B cell (primary cell): Measurements from ENCODE around the gene DCUN1D3. TPM values are rescaled to one million over a fixed set of nuclear protein-coding genes. Genes with fewer than 3 reads are reported as not detected.

Experiments
- ATAC-seq: fragments of 200-7000 bp; cut with Tn5 transposase; one replicate; pipeline ENCODE4 v1.10.0; 2021; ENCODE audit warnings: low read depth, mild to moderate bottlenecking, moderate number of reproducible peaks, moderate library complexity
- CTCF ChIA-PET: fragments of 350-600 bp; sonication (Branson Sonifier 250); formaldehyde crosslinking; loops from one replicate; lab custom pipeline; 2021; ENCODE audit warnings: antibody characterized with exemption, inconsistent platforms; lab: Charles Lee
- POLR2A ChIA-PET: fragments of 350-600 bp; sonication (Branson Sonifier 250); formaldehyde crosslinking; loops from one replicate; lab custom pipeline; 2021; ENCODE audit warnings: antibody characterized with exemption; lab: Charles Lee
- DNase-seq: peaks from one replicate; pipeline ENCODE4 v3.0.0; 2013
- H2AFZ ChIP-seq: 2 replicates; pipeline ENCODE4 v1.6.1; 2012; ENCODE audit warnings: mild to moderate bottlenecking, low read depth, low read length; ENCODE audit not compliant: insufficient read depth, poor library complexity, severe bottlenecking
- H3K27ac ChIP-seq, 2 donors: 1 replicate in 1 of 2; 2 replicates in 1 of 2; pipeline ENCODE4 v1.5.1; 2012 to 2013; ENCODE audit warnings: low read length in 2 of 2, mild to moderate bottlenecking in 2 of 2, moderate library complexity in 1 of 2
- H3K27me3 ChIP-seq, 4 experiments: fragments of 200-600 bp in 1 of 4; sonication (generic) in 1 of 4; replicated peaks in 1 of 4; 1 replicate in 2 of 4; 2 replicates in 2 of 4; pipeline versions ENCODE4 v1.6.1 to v1.7.0; 2013 to 2016; ENCODE audit warnings: low read length in 3 of 4, mild to moderate bottlenecking in 2 of 4, mixed read lengths in 1 of 4, moderate library complexity in 1 of 4; ENCODE audit not compliant: insufficient read depth in 4 of 4, control insufficient read depth in 3 of 4; ENCODE audit errors: control extremely low read depth in 1 of 4
- H3K36me3 ChIP-seq, 2 experiments: replicated peaks in 1 of 2; 1 replicate in 1 of 2; 2 replicates in 1 of 2; pipeline versions ENCODE4 v1.6.1 to v1.7.1; 2013; ENCODE audit warnings: low read length in 1 of 2; ENCODE audit not compliant: insufficient read depth in 2 of 2, control insufficient read depth in 1 of 2; ENCODE audit errors: control extremely low read depth in 1 of 2, extremely low read depth in 1 of 2
- H3K4me1 ChIP-seq, 2 donors: fragments of 200-600 bp in 1 of 2; sonication (generic) in 1 of 2; 1 replicate in 1 of 2; 2 replicates in 1 of 2; pipeline versions ENCODE4 v1.5.1 to v1.6.1; 2013 to 2017; ENCODE audit warnings: low read length in 2 of 2; ENCODE audit not compliant: control insufficient read depth in 2 of 2, insufficient read depth in 2 of 2
- H3K4me2 ChIP-seq: replicated peaks from 2 replicates; pipeline ENCODE3; 2012; ENCODE audit warnings: mild to moderate bottlenecking, low read depth, low read length; ENCODE audit not compliant: poor library complexity, severe bottlenecking
- H3K4me3 ChIP-seq, 5 experiments: fragments of 200-600 bp in 1 of 5; sonication (generic) in 1 of 5; 1 replicate in 3 of 5; 2 replicates in 2 of 5; pipeline versions ENCODE4 v1.5.1 to v1.7.0; 2011 to 2016; ENCODE audit warnings: low read length in 4 of 5, mild to moderate bottlenecking in 4 of 5, low read depth in 2 of 5, control low read depth in 1 of 5, moderate library complexity in 1 of 5; ENCODE audit not compliant: insufficient read depth in 1 of 5; ENCODE audit errors: control extremely low read depth in 1 of 5, extremely low read depth in 1 of 5
- H3K79me2 ChIP-seq: fragments of 200-600 bp; sonication (generic); one replicate; pipeline ENCODE4 v1.6.0; 2016; ENCODE audit warnings: low read length; ENCODE audit not compliant: control insufficient read depth, insufficient read depth
- H3K9ac ChIP-seq: fragments of 200-600 bp; sonication (generic); 2 replicates; pipeline ENCODE4 v1.6.1; 2017; ENCODE audit warnings: mild to moderate bottlenecking, low read length, moderate library complexity
- H3K9me3 ChIP-seq, 3 donors: one replicate each; pipeline versions ENCODE4 v1.6.1 to v1.7.1; 2013; ENCODE audit warnings: low read length in 2 of 3; ENCODE audit not compliant: control insufficient read depth in 2 of 3, insufficient read depth in 1 of 3; ENCODE audit errors: control extremely low read depth in 1 of 3
- H4K20me1 ChIP-seq: 2 replicates; pipeline ENCODE4 v1.6.0; 2012; ENCODE audit warnings: mild to moderate bottlenecking, low read length; ENCODE audit not compliant: insufficient read depth, control insufficient read depth, poor library complexity, severe bottlenecking
- H3K27ac Mint-ChIP-seq: one replicate; pipeline ENCODE4 v1.8.0; 2021; ENCODE audit warnings: mixed read lengths
- H3K27me3 Mint-ChIP-seq: one replicate; pipeline ENCODE4 v1.8.0; 2021; ENCODE audit warnings: mixed read lengths
- H3K4me1 Mint-ChIP-seq: one replicate; pipeline ENCODE4 v1.8.0; 2021; ENCODE audit warnings: mixed read lengths
- H3K4me3 Mint-ChIP-seq: one replicate; pipeline ENCODE4 v1.8.0; 2021; ENCODE audit warnings: mixed read lengths
- H3K9me3 Mint-ChIP-seq: one replicate; pipeline ENCODE4 v1.8.0; 2022; ENCODE audit warnings: mixed read lengths; ENCODE audit not compliant: insufficient read depth
- EZH2 ChIP-seq: IDR thresholded peaks from 2 replicates; pipeline ENCODE4 v1.6.1; 2012; ENCODE audit warnings: borderline replicate concordance, low read depth, mild to moderate bottlenecking, moderate library complexity, low read length; ENCODE audit not compliant: insufficient read depth, poor library complexity, severe bottlenecking
- WGBS: methylation state at CpG from one replicate; pipeline ENCODE4 v1.1.5; 2013; ENCODE audit warnings: missing lambda C conversion rate; ENCODE audit not compliant: insufficient coverage; 5-methylcytosine and 5-hydroxymethylcytosine counted together
- intact Hi-C: fragments of 100-400 bp; cut with micrococcal nuclease; formaldehyde crosslinking; loops from one replicate; pipeline ENCODE4 v1.10.0; 2022
- polyA plus RNA-seq: library from polyadenylated mRNA; depleted of rRNA; stranded (reverse); fragments of >200 nt; gene quantifications from 2 replicates; pipeline ENCODE4 v1.2.3, GENCODE V29; 2012
- total RNA-seq, 2 donors: library from RNA; stranded (reverse); fragments of 120-200 nt in 1 of 2; gene quantifications; 1 replicate in 1 of 2; 2 replicates in 1 of 2; pipeline versions ENCODE4 v1.2.3 to v1.2.4, GENCODE V29; 2013 to 2022
- TF ChIP-seq, protein P1 (sequence below): fragments of 200-600 bp; IDR thresholded peaks from one replicate; pipeline ENCODE4 v1.8.0; 2022; ENCODE audit warnings: antibody characterized with exemption, mild to moderate bottlenecking

DCUN1D3 gene
- total and polyA plus RNA-seq, 2 donors (not counting 1 experiment from before 2014, with no cell fraction given), result 2.0 to 5.0 TPM

DNA sequence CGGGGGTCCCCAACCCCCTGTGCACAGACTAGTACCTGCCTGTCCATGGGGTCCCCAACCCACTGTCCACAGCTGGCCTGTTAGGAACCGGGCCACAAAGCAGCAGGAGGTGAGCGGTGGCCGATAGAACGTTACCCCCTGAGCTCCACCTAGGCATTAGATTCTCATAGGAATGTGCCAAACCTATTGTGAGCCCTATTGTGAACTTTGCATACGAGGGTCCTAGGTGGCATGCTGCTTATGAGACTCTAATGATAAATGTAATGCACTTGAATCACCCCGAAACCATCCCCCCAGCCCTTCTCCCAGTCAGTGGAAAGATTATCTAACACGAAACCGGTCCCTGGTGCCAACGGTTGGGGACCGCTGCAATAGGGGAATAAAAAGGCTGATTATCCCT is 92.3 kb downstream of the DCUN1D3 start:
- H3K27me3 Mint-ChIP-seq, result no peaks in the 10 kb centered on the region
- H3K4me3 Mint-ChIP-seq, result peak overlapping the region; percentile 79
- ATAC-seq, result no peak
- Histone ChIP-seq H3K27me3 (no peaks in the 10 kb centered on the region), H3K79me2 (no peaks in the 10 kb centered on the region), H3K27ac (no peak overlapping the region), H3K9ac (no peak overlapping the region), H2AFZ (no peak overlapping the region), H3K4me2 (peak overlapping the region; percentile 81), H3K4me3 (no peak overlapping the region), H3K36me3 (no peaks in the 10 kb centered on the region), H4K20me1 (no peaks in the 10 kb centered on the region), H3K4me1 (peaks cover 5 to 19% of the 10 kb centered on the region in 2 donors), H3K9me3 (no peaks in the 10 kb centered on the region)
- peaks cover 15% of the 10 kb centered on the region for H3K4me1 Mint-ChIP-seq
- intact Hi-C loops, result loop anchor here (5.0 kb wide), 1 partner anchor 46 kb away; the partner anchor contains the start of gene ACSM3
- H3K9me3 Mint-ChIP-seq, result no peaks in the 10 kb centered on the region
- WGBS, result 100% methylated on average over 2 of the region's 11 CpGs
- no peak for TF ChIP-seq EZH2
- TF ChIP-seq, protein P1, sequence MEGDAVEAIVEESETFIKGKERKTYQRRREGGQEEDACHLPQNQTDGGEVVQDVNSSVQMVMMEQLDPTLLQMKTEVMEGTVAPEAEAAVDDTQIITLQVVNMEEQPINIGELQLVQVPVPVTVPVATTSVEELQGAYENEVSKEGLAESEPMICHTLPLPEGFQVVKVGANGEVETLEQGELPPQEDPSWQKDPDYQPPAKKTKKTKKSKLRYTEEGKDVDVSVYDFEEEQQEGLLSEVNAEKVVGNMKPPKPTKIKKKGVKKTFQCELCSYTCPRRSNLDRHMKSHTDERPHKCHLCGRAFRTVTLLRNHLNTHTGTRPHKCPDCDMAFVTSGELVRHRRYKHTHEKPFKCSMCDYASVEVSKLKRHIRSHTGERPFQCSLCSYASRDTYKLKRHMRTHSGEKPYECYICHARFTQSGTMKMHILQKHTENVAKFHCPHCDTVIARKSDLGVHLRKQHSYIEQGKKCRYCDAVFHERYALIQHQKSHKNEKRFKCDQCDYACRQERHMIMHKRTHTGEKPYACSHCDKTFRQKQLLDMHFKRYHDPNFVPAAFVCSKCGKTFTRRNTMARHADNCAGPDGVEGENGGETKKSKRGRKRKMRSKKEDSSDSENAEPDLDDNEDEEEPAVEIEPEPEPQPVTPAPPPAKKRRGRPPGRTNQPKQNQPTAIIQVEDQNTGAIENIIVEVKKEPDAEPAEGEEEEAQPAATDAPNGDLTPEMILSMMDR, result no peak
- H3K27ac Mint-ChIP-seq, result no peak overlapping the region
- CTCF ChIA-PET, result no interaction called here
- POLR2A ChIA-PET, result no interaction called here
- no peak for DNase-seq

DNA sequence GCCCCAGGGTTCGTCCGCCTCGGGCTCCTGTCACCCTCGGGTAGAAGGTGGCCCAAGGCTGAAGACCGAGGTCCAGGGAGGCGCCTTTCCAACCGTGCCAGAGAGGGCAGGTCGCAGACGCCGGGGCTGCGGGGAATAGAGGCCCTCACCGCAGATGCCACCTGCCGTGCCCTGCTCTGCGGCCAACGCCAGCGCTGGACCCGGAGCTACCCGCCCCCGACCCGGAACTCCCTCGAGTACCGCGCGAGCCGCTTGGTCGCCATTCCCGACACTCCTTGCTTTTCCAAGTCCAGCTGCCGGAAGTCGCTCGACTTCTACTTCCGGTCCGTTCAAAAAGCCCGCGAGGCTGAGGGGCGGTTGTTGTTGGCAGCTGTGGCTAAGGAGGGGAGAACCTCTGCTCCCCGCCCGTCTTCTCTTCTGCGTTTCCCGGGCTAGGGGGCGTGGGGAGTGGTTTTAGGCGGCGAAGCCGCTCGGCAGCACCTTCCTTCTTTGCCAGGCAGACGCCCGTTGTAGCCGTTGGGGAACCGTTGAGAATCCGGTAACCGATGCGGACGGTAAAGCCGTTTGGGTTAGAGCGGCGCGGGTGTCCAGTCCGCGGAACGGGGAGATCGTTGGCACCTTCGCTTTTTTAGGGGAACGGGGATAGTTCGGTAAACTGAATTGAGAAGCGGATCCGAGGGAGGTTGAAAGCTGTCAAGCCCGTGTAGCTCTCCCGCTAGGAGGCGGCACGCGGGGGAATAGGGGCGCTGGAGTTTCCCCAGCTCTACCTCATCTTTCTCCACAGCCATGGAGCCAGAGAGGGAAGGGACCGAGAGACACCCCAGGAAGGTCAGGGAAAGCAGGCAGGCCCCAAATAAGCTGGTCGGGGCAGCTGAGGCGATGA is 93.7 kb downstream of the DCUN1D3 start, which contains the start of the genes ERI2 and REXO5:
ERI2 (minus strand) TSS at position 305 of the 883 bp plus-strand sequence; CDS start at position 263, 42 bp downstream.
REXO5 (plus strand) TSS at position 360 of the 883 bp plus-strand sequence; CDS start at position 787, 427 bp downstream.
- H3K36me3 ChIP-seq, result no peaks in the 10 kb centered on the region
- Mint-ChIP-seq H3K9me3 (no peaks in the 10 kb centered on the region), H3K4me3 (peak within 1 kb of the TSS; percentile 91), H3K27ac (peak within 1 kb of the TSS; percentile 75), H3K4me1 (peaks cover 15% of the 10 kb centered on the region), H3K27me3 (no peaks in the 10 kb centered on the region)
- intact Hi-C loops, result loop anchor here (1.0 to 5.0 kb wide), 2 partner anchors 44 to 65 kb away; partner anchors contain the start of genes ACSM3 and THUMPD1
- peak within 1 kb of the TSS; percentile 78 to 85 (median 85) for H3K4me3 ChIP-seq
- peak within 1 kb of the TSS; percentile 47 to 61 for H3K27ac ChIP-seq
- POLR2A ChIA-PET, result interaction anchor here (0.6 kb wide), 1 partner anchor 33 kb away, joined by 3 read pairs; no protein-coding TSS in a partner anchor
- H3K4me1 ChIP-seq, result peaks cover 5 to 19% of the 10 kb centered on the region in 2 donors
- TF ChIP-seq, protein P1, result peak; percentile 37
- TF ChIP-seq EZH2, result no peak
- ATAC-seq, result peak; percentile 86
- peak within 1 kb of the TSS; percentile 92 for H2AFZ ChIP-seq
- H3K79me2 ChIP-seq, result no peaks in the 10 kb centered on the region
- under 1% methylated on average over 74 of the region's 74 CpGs for WGBS
- H3K27me3 ChIP-seq, result no peaks in the 10 kb centered on the region
- H3K9me3 ChIP-seq, result no peaks in the 10 kb centered on the region
- DNase-seq, result peak; percentile 79
- CTCF ChIA-PET, result interaction anchor here (1.0 to 1.6 kb wide), 2 partner anchors 12 to 44 kb away, joined by 3 read pairs; no protein-coding TSS in a partner anchor
- H3K9ac ChIP-seq, result peak within 1 kb of the TSS; percentile 70
- peak within 1 kb of the TSS; percentile 81 for H3K4me2 ChIP-seq
- H4K20me1 ChIP-seq, result no peaks in the 10 kb centered on the region
